HG03457 (cell line): ENCODE data around the gene RNASE13.

Source experiments
- ATAC-seq: cut with Tn5 transposase; IDR thresholded peaks from one replicate; pipeline ENCODE4 v1.9.1; 2021; ENCODE audit warnings: moderate number of reproducible peaks; ENCODE audit not compliant: unreplicated experiment

RNASE13 gene

GRCh38 chr14:21066882-21067502 is 32.4 kb upstream of the RNASE13 start:
- ATAC-seq: no peak

DNA sequence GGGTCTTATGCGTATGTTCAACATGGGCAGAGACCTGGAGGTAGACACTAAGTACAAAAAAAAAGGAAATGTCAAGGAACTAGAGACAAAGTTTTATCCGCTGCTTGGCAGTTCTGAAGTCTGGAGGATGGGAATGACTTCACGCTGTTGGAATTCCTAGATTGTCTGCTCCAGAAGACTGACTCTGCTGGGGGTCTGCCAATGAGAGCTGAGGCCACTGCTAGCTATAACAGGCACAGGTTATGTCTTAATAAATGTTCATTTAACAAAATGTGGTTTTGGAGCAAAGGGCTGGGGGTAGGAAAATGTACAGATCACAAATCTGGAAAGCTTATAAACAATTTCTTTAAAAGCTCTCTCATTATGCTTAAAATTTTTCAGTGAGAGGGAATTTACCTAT is 28.9 kb upstream of the RNASE13 start:
- ATAC-seq: no peak

- ATAC-seq: no peak
Observed at GRCh38 chr14:21061347-21061668, 26.7 kb upstream of the RNASE13 start.

GRCh38 chr14:21060614-21061346 is 26.2 kb upstream of the RNASE13 start:
- no peak for ATAC-seq

- no peak for ATAC-seq
Observed at GRCh38 chr14:21059842-21060613, 25.4 kb upstream of the RNASE13 start.

- no peak for ATAC-seq
Observed at GRCh38 chr14:21058903-21059302, 24.3 kb upstream of the RNASE13 start.

DNA sequence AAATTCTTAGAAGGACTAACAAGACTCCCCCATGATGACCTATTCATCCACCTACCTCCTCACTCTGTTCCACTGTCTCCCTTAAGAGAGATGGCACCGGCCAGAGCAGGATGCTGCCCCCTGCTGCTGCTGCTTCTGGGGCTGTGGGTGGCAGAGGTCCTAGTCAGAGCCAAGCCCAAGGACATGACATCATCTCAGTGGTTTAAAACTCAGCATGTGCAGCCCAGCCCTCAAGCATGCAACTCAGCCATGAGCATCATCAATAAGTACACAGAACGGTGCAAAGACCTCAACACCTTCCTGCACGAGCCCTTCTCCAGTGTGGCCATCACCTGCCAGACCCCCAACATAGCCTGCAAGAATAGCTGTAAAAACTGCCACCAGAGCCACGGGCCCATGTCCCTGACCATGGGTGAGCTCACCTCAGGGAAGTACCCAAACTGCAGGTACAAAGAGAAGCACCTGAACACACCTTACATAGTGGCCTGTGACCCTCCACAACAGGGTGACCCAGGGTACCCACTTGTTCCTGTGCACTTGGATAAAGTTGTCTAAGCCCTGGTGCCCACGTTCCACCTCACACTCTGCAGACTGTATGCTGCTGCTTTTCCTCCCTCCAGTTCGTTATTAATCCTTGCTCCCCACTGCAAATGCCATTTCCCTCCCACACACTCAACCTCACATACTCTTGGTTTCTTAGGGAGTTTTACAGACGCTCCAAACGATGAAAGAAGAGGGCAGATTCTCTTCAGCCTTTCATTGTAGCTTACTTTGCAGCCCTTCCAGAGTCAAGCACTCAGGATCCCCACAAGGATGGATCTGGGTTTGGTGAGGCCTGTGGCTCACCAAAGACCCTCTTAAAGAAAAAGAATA is 23.4 kb upstream of the RNASE13 start, which contains the start of gene RNASE8:
Gene RNASE8 (plus strand): TSS at position 20 of the 873 bp plus-strand sequence. CDS start 71 bp downstream, at position 91.
- no peak for ATAC-seq

- no peak for ATAC-seq
Observed at GRCh38 chr14:21056520-21057163, 22.0 kb upstream of the RNASE13 start.

DNA sequence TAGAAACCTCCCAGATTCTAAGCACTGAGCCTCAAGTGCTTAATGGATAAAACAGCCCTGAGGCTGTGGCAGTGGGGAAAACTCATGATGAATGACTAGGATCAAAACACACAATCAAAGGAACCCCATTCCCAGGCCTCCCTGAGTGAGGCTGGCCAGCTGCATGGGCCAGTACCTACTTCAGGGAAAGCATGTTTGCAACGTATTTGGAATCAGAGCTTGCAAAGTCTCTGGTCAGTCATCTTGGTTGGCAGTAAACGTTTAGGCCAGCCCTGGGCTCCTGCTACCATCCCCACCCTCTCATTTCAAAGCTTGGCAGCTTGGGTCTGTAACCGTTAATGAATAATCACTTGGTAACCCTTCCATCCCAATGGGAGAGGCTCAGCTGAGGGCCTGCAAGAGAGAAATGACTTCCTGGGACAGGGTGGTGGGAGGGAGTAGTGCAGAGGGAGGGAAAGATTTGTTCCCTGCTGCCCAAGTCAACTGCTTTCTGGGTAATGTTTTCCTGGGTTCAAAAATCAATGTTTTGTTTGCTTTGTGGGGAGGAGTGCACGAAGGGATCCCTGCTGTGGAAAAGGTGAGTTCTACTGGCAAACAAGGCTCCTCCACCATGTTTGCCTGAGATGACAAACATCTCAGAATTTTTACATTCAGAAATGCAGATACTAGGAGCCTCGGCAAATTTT is 21.0 kb upstream of the RNASE13 start:
- no peak for ATAC-seq

DNA sequence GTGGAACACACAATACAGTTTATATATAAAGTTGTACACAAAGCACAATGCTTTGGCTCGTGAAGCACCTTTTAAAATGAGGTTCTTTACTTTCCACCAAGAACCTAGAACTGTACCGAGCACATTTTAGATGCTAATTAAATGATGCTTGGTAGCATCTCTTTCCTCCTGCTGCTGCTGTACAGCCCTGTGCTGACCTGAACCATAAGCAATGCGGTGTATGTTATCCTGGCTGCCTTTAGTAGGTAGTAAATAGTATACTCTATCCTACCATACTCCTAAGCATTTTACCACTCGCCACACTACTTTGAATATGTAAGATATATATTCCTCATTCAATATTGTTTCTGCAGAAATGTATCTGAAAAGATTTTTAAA is 20.1 kb upstream of the RNASE13 start:
- no peak for ATAC-seq

- no peak for ATAC-seq
Observed at GRCh38 chr14:21054123-21054767, 19.6 kb upstream of the RNASE13 start.

- ATAC-seq: no peak
Observed at GRCh38 chr14:21053184-21054122, 18.8 kb upstream of the RNASE13 start.

- ATAC-seq: no peak
Observed at GRCh38 chr14:21050597-21050996, 16.0 kb upstream of the RNASE13 start.

DNA sequence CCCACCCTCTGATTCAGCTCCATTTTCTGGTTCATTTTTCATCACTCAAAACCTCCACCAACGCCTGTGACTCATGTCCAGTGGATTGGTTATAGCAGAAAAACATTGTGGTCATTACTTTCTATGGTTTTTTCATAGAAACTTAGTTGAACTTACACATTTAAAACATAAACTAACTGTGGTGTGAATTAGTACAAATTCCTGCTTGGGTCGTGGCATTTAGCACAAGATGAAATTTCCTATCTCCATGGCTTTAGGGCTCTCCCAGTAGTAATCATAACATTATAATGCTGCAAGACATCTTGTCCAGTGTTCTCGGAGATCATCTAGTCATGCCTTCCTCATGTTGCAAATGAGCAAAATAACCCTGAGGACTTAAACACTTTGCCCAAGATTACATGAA is 14.7 kb upstream of the RNASE13 start:
- ATAC-seq: no peak

- no peak for ATAC-seq
Observed at GRCh38 chr14:21048638-21049037, 14.0 kb upstream of the RNASE13 start.

DNA sequence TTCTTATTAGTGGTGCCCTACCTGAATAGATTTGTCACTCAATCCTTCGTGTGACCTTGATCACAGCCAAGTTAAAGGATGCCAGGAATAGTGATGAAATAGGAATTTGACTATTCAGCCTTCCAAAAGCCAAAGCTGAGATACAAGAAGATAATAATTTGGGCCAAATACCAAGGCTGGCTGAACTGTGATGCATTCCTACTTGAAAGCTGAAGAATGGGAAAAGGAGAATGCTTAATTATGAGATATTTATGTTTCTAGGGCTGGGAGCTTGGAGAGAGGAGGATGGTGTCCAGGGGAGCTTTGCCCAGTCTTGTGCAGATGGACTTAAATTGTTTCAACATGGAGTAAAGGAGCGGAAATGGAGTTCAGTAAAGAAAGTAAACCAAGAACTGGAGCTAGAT is 12.8 kb upstream of the RNASE13 start:
- no peak for ATAC-seq

- ATAC-seq: no peak
Observed at GRCh38 chr14:21043974-21044618, 9.5 kb upstream of the RNASE13 start.
